Activated effector memory CD4-positive, alpha-beta T cell treated with anti-CD3 and anti-CD28 coated beads, Interleukin-2, amount 50 U/mL, for 16 hours (primary cell): ENCODE results near the gene CAPN7.
"Not testable (repeated sequence)": the region's sequence is repeated elsewhere in the genome, so short reads cannot be mapped to it uniquely, and the experiment has no call there.

Experiments
- DNase-seq: peaks from one replicate; pipeline ENCODE4 v3.0.0-alpha.2; 2020

Gene CAPN7

DNA sequence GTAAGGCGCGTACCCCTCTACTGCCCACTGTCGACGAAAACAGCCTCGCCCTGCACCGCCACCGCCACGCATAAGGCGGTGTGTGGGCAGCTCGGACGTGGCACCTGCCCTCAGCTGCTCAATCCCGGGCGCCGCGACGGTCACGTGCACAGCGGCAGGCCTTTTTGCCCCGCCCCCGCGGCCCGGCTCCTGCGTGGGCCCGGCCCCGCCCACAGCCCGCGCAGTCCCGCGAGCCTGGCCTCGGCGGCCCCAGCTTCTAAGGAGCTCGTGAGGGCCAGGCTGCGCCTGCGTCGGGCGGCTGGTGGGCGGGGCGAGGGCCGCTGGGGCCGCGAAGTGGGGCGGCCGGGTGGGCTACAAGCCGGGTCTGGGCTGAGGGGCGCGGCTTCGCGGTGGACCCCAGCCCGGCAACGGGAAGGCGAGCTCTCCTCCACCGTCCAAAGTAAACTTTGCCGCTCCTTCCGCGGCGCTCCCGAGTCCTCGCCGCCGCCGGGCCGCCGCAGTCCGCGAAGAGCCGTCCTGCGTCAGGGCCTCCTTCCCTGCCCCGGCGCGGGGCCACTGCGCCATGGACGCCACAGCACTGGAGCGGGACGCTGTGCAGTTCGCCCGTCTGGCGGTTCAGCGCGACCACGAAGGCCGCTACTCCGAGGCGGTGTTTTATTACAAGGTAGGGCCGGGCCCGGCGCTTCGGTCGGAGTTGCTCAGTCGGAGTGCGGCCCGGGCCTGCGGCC is at the start of gene CAPN7:
Gene CAPN7 (plus strand): TSS at position 313 of the 728 bp plus-strand sequence. CDS start 250 bp downstream, at position 563.
- peak; percentile 98 for DNase-seq

GRCh38 chr3:15157441-15157840 is 48.6 kb upstream of the CAPN7 start:
- no peak for DNase-seq

DNA sequence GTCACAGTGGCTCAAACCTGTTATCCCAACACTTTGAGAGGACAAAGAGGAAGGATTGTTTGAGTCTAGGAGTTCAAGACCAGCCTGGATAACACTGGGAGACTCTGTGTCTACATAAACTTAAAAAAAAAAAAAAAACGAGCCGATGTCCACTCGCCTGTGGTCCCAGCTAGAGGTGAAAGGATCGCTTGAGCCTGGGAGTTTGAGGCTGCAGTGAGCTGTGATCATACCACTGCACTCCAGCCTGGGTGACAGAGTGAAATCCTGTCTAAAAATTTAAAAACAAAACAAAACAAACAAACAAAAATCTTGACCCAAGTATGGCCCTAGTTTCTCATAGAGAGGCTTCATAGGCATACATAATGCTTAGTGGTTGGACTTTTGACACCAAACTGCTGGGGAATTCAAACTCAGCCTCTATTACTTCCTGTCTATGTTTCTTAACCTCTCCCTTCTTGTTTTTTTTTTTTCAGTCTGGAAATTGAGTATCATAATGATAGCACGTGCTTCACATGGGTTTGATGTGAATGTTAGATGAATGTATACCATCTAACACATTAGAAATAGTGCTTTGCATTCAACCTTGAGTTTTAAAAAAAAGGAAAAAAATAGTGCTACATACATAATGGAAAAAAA is 46.4 kb upstream of the CAPN7 start:
- DNase-seq, result no peak

GRCh38 chr3:15160662-15161061 is 45.4 kb upstream of the CAPN7 start:
- DNase-seq, result no peak

DNA sequence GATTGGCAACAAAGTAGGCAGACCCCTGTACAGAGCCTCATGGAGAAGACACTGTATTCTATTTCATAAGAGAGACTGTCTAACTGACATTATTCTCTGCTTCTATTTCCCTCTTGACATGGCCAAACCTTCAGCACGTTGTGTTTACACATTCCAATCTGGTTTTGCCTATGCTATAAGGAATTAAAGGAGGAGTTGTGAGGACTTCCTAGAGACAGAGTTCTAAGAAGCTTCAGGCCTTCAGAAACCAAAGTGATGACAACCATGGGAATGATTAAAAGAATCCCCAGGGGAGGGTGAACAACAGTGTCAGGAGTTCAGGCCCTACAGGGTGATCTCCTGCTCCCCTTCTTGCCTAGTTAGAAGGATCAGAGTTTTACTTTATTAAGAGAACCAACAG is 44.9 kb upstream of the CAPN7 start:
- DNase-seq, result no peak

DNA sequence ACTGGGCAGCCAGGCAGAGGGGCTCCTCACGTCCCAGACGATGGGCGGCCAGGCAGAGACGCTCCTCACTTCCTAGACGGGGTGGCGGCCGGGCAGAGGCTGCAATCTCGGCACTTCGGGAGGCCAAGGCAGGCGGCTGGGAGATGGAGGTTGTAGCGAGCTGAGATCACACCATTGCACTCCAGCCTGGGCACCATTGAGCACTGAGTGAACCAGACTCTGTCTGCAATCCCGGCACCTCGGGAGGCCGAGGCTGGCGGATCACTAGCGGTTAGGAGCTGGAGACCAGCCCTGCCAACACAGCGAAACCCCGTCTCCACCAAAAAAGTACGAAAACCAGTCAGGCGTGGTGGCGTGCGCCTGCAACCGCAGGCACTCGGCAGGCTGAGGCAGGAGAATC is 42.4 kb upstream of the CAPN7 start:
- not testable (repeated sequence) for DNase-seq

DNA sequence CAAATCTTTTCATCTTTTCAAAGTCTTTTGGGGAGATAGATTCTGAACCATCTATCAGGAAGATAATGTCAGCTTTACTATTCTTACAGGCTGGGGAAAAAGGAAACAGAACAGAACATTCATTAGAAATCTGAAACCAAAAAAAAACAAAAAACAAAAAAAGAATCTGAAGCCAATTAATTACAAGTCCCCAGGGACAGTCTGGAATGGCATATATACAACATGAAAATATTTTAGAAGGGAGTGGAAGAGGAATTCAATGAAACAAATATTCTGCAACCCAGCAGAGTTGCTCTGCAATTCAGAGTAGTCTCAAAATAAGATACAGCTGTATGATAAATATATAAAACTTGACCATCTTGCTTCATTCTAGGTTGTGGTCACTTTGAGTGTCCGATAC is 41.7 kb upstream of the CAPN7 start:
- DNase-seq, result no peak

- DNase-seq, result no peak
Measured at GRCh38 chr3:15165061-15165460, 41.0 kb upstream of the CAPN7 start.

DNA sequence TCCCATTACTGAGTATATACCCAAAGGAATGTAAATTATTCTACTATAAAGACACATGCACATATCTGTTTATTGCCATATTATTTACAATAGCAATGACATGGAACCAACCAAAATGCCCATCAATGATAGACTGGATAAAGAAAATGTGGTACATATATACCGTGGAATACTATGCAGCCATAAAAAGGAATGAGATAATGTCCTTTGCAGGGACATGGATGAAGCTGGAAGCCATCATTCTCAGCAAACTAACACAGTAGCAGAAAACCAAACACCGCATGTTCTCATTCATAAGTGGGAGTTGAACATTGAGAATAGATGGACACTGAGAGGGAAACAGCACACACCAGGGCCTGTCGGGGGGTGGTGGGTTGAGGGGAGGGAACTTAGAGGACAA is 39.7 kb upstream of the CAPN7 start:
- DNase-seq, result not testable (repeated sequence)

DNA sequence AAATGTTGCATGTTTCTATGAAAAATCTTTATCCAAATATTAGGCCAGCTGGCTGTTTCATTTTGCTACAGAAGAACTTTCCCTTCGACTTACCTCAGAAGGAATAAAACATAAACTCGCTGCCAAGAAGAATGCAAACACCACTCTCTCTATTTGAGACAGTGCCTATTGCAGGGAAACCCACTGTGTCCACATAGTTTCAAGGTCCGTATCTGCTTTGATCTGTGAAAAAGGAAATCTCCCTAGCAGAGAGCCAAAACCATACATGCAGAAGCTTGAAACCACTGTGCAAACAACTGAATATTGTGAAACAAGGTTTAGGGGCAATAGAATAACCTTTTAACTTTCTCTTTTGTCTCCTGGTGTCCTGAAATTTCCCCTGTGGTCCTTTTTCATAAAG is 35.0 kb upstream of the CAPN7 start:
- no peak for DNase-seq

DNA sequence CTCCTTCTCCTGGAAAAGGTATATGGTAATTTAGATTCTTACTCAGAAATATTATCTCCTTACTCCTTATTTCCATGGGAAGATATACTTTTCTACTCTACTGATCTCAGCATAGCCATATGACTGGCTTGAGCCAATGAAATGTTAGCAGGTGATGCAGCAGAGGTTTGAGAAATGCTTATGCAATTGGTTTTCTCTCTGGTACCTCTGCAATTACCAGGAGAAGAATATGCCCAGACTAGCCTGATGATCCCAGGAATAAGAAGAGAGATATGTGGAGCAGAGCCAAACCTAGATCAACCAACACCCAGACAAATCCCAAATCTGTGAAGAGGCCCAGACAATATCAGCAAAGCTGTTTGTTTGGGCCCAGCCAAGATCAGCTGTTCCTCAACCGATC is 33.2 kb upstream of the CAPN7 start:
- no peak for DNase-seq

DNA sequence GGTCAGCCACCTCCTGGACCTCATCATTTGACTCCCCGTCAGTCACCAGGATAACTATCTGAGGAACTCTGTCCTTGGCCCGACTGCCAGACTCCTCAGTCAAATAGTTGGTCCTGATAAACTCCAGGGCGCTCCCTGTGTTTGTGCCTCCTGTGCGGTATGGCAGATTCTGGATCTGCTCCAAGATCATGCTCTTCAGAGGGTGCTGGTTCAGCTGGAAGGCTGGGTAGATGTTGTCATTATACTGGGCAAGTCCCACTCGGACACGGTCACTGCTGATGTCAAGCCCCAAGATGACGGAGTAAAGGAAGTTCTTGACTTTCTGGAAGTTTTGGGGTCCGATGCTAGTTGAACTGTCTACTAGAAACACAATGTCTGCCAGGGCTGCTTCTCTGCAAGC is 31.1 kb upstream of the CAPN7 start:
- no peak for DNase-seq

GRCh38 chr3:15175605-15176004 is 30.4 kb upstream of the CAPN7 start:
- no peak for DNase-seq

GRCh38 chr3:15180042-15180611 is 25.9 kb upstream of the CAPN7 start:
- DNase-seq, result no peak

DNA sequence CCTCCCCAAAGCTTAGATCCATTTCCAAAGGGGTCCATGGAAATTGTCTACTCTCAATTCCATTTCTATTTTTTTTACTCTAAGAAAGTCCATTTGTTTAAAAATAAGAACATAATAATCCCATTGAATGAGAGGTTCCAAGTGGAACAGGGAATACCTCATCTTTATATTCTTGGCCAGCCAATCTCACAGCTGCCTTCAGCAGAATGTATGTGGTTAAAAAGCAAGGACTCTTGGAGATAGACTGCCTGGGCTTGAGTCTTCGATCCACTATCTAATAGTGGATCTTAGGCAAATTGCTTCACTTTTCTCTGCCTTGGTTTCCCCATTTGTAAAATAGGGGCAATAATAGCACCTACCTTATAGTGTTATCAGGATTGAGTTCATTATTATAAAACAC is 24.5 kb upstream of the CAPN7 start:
- DNase-seq, result no peak

- no peak for DNase-seq
Measured at GRCh38 chr3:15181963-15182362, 24.1 kb upstream of the CAPN7 start.

DNA sequence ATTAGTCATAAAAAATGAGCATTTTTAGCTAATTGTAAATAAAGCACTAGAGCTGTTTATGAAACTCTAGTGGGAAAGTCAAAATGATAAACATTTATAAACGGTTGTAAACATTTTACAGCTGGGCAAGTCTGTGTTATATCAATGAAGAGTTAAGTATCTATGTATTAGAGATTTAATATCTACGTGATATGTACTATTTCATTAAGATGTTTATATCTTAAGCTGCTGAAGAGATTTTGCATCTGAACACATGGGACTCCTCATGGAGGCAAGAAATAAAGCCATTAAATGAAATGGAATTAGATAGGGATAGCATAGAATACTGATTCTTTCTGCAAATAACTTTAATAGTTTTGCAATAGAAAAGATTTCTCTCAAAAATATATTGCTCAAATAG is 23.0 kb upstream of the CAPN7 start:
- DNase-seq, result no peak

- no peak for DNase-seq
Measured at GRCh38 chr3:15185404-15185803, 20.6 kb upstream of the CAPN7 start.

GRCh38 chr3:15186101-15186476 is 20.0 kb upstream of the CAPN7 start:
- DNase-seq, result no peak

- not testable (repeated sequence) for DNase-seq
Measured at GRCh38 chr3:15186477-15187164, 19.4 kb upstream of the CAPN7 start.

- no peak for DNase-seq
Measured at GRCh38 chr3:15197340-15198029, 8.6 kb upstream of the CAPN7 start.

DNA sequence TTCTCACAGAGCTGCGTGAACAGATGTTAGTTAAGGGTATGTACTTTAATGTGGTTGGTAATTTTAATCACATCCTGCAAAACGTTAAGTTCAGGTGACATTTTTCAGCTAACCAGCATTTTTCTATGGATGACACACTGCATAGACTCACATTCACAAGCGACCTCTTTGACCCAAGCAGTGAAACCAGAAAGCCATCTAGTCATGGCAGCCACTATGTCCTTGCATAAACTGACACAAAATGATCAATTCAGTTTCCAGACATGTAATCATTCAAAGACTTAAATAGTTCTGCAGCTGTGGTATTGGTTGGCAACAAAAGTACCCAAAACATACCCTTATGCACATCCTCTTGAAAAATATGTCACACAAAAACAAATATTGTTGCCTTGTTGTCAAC is 7.4 kb upstream of the CAPN7 start:
- no peak for DNase-seq

DNA sequence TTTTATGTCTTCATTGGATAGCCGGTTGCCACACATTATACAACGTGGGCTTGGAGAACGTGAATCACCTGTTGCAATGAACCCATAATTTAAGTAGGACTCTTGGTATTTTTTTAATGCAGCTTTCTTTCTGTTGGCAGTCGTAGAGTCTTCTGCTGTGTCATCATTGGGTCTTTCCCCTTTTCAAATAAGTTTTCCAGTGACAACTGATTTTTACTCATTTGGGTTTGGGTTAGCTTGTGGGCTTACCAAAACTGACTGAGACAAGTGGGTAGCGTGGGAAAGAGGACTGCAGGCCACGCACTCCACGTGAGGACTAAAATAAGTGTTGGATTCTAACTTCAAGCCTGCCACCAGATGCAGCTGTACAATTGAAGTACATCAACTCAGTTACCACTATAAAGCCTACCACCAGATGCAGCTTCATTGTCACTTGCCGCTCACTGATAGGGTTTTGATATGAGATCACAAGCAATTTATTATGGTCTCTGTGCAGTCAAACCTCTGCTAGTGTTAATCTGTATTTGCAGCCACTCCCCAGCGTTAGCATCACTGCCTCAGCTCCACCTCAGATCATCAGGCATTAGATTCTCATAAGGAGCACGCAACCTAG is 6.4 kb upstream of the CAPN7 start:
- no peak for DNase-seq
